Testis (tissue), 3 donors: ENCODE data around the gene AP2M1. TPM values are rescaled to one million over a fixed set of nuclear protein-coding genes. Genes with fewer than 3 reads are reported as not detected.

Experiments used
- DNase-seq: peaks from one replicate; pipeline ENCODE4 v3.0.0-alpha.2; 2019
- H3K27ac ChIP-seq, 2 donors: fragments of 200-600 bp; sonication (generic); one replicate each; pipeline ENCODE4 v1.5.1; 2019
- H3K27me3 ChIP-seq: fragments of 200-600 bp; sonication (generic); one replicate; pipeline ENCODE4 v1.5.1; 2019
- H3K36me3 ChIP-seq: fragments of 200-600 bp; sonication (generic); one replicate; pipeline ENCODE4 v1.5.1; 2017; ENCODE audit warnings: low read depth; ENCODE audit errors: missing control alignments
- H3K4me1 ChIP-seq: fragments of 200-600 bp; sonication (generic); one replicate; pipeline ENCODE4 v1.5.1; 2019
- H3K4me3 ChIP-seq, 2 donors: fragments of 200-600 bp; sonication (generic); one replicate each; pipeline ENCODE4 v1.5.1; 2017 to 2019
- H3K9me3 ChIP-seq: fragments of 200-600 bp; sonication (generic); one replicate; pipeline ENCODE4 v1.5.1; 2017
- CTCF ChIP-seq, 3 experiments: fragments of 450-650 bp in 2 of 3; fragments of 200-600 bp in 1 of 3; sonication (generic) in 1 of 3; IDR thresholded peaks; one replicate each; pipeline ENCODE4 v1.5.1; 2016 to 2019; ENCODE audit warnings: antibody characterized with exemption in 3 of 3, mild to moderate bottlenecking in 2 of 3, moderate library complexity in 1 of 3
- POLR2A ChIP-seq: fragments of 450-650 bp; IDR thresholded peaks from one replicate; pipeline ENCODE4 v1.6.1; 2017; ENCODE audit warnings: antibody characterized with exemption, mild to moderate bottlenecking, moderate library complexity
- WGBS, 2 donors: methylation state at CpG; one replicate each; pipeline ENCODE4 v1.1.5; 2018; 5-methylcytosine and 5-hydroxymethylcytosine counted together
- intact Hi-C: fragments of 100-400 bp; cut with DNase I; formaldehyde crosslinking; loops from one replicate; pipeline ENCODE4 v1.15.1; 2023; ENCODE audit warnings: low total_unique reads
- polyA plus RNA-seq: library from polyadenylated mRNA; stranded (reverse); fragments of 350-450 nt; fragmentation: Illumina TruSeq; extraction: RNeasy Lipid Tissue Mini Kit (QIAGEN cat#74804); gene quantifications from one replicate; pipeline ENCODE4 v1.2.3, GENCODE V29; 2014; ENCODE audit warnings: low read depth, low replicate concordance; ENCODE audit not compliant: insufficient read depth
- total RNA-seq, 2 donors: library from RNA; depleted of rRNA; stranded (reverse); fragments of >200 nt; gene quantifications; one replicate each; pipeline ENCODE4 v1.2.3, GENCODE V29; 2016

AP2M1 gene
- total and polyA plus RNA-seq, 3 donors from 2014 or later: 238 to 346 (median 334) TPM

GRCh38 chr3:184193991-184194539, 19.4 kb downstream of the AP2M1 start:
- Histone ChIP-seq H3K27ac (no peak overlapping the region), H3K4me1 (peaks cover 9% of the 10 kb centered on the region), H3K4me3 (no peak overlapping the region), H3K9me3 (no peaks in the 10 kb centered on the region), H3K27me3 (no peaks in the 10 kb centered on the region), H3K36me3 (no peaks in the 10 kb centered on the region)
- no peak for TF ChIP-seq CTCF (IDR thresholded peaks at IDR 0.05)
- TF ChIP-seq POLR2A: no peak
- 84 to 87% methylated on average over 7 to 9 of the region's 9 CpGs for WGBS, 2 donors
- intact Hi-C loops: no loop called here
- DNase-seq: no peak

GRCh38 chr3:184196536-184196935, 21.9 kb downstream of the AP2M1 start:
- H3K4me1 ChIP-seq: peaks cover 9% of the 10 kb centered on the region
- TF ChIP-seq CTCF (IDR thresholded peaks at IDR 0.05): no peak
- TF ChIP-seq POLR2A: no peak
- WGBS, 2 donors: 59 to 76% methylated on average over 5 to 6 of the region's 6 CpGs
- DNase-seq: no peak
- H3K4me3 ChIP-seq: no peak overlapping the region
- no peaks in the 10 kb centered on the region for H3K27me3 ChIP-seq
- intact Hi-C loops: no loop called here
- H3K27ac ChIP-seq: no peak overlapping the region
- no peaks in the 10 kb centered on the region for H3K36me3 ChIP-seq
- no peaks in the 10 kb centered on the region for H3K9me3 ChIP-seq

GRCh38 chr3:184198509-184198908, 23.9 kb downstream of the AP2M1 start:
- no peak overlapping the region for H3K27ac ChIP-seq
- 92 to 94% methylated on average over 9 of the region's 9 CpGs for WGBS, 2 donors
- DNase-seq: no peak

GRCh38 chr3:184200825-184201224, 26.2 kb downstream of the AP2M1 start:
- TF ChIP-seq CTCF (IDR thresholded peaks at IDR 0.05) (no peak), POLR2A (no peak)
- Histone ChIP-seq H3K4me3 (no peak overlapping the region), H3K27ac (no peak overlapping the region), H3K9me3 (no peaks in the 10 kb centered on the region), H3K36me3 (no peaks in the 10 kb centered on the region), H3K27me3 (no peaks in the 10 kb centered on the region), H3K4me1 (peaks cover 9% of the 10 kb centered on the region)
- intact Hi-C loops: no loop called here
- no peak for DNase-seq

More at GRCh38 chr3:184198509-184198908, 23.9 kb downstream of the AP2M1 start:
- intact Hi-C loops: no loop called here
- H3K4me3 ChIP-seq: no peak overlapping the region
- no peak for TF ChIP-seq CTCF (IDR thresholded peaks at IDR 0.05)
- TF ChIP-seq POLR2A: no peak
- H3K36me3 ChIP-seq: no peaks in the 10 kb centered on the region
- peaks cover 9% of the 10 kb centered on the region for H3K4me1 ChIP-seq
- H3K27me3 ChIP-seq: no peaks in the 10 kb centered on the region
- H3K9me3 ChIP-seq: no peaks in the 10 kb centered on the region

- DNase-seq: no peak
- Histone ChIP-seq H3K4me3 (no peak overlapping the region), H3K4me1 (no peaks in the 10 kb centered on the region), H3K27me3 (no peaks in the 10 kb centered on the region), H3K27ac (no peak overlapping the region), H3K9me3 (no peaks in the 10 kb centered on the region), H3K36me3 (no peaks in the 10 kb centered on the region)
- TF ChIP-seq POLR2A (no peak), CTCF (IDR thresholded peaks at IDR 0.05) (no peak)
- 88 to 90% methylated on average over 8 of the region's 8 CpGs for WGBS, 2 donors
- intact Hi-C loops: no loop called here
These were observed 28.9 kb downstream of the AP2M1 start for GRCh38 chr3:184203526-184203925.
